HS-5 (cell line): ENCODE measurements around the gene TACR2.

Experiments used
- DNase-seq: peaks from one replicate; pipeline ENCODE4 v3.0.0-alpha.2; 2012; ENCODE audit warnings: low read depth

Gene TACR2

GRCh38 chr10:69402386-69402785 lies 14.3 kb downstream of the TACR2 start:
- no peak for DNase-seq

- no peak for DNase-seq
Observed at GRCh38 chr10:69401416-69401815, 15.3 kb downstream of the TACR2 start.

DNA sequence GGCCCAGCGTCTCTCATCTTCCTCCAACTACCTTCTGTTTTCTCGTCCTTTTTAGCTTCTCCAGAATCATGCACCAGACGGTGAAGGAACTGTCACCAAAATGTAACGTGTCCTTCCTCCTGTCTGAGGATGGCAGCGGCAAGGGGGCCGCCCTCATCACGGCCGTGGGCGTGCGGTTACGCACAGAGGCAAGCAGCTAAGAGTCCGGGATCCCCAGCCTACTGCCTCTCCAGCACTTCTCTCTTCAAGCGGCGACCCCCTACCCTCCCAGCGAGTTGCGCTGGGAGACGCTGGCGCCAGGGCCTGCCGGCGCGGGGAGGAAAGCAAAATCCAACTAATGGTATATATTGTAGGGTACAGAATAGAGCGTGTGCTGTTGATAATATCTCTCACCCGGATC lies 15.8 kb downstream of the TACR2 start:
- DNase-seq = no peak

DNA sequence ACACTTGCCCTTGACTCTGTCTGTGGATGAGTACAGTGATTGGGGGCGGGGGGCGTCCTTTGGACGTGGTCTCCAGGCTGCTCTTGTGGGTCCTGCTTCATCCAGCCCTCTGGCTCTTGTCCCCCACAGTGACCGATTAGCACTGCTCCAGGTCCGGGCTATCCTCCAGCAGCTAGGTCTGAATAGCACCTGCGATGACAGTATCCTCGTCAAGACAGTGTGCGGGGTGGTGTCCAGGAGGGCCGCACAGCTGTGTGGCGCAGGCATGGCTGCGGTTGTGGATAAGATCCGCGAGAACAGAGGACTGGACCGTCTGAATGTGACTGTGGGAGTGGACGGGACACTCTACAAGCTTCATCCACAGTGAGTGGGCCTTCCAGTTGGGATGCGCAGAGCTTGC lies 18.3 kb downstream of the TACR2 start:
- DNase-seq = no peak

- no peak for DNase-seq
Observed at GRCh38 chr10:69397972-69398371, 18.7 kb downstream of the TACR2 start.

DNA sequence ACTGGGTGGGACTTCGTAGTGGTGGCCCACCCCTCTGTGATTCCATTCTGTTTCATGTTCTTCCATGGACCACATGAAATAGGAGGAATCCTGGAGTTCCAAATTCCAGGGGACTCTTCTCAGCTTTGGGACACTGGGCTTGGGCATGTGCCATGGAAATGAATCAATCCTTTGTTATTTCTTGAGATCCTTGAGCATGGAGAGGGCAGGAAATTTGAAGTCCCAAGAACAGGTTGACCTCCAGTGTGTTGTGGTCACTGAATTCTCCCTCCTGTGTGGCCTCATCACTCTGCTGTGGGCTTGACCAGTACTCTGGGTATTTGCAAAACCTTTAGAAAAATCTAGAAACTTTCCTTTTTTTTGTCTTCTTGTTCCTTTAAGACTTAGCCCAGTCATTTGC lies 22.7 kb downstream of the TACR2 start:
- no peak for DNase-seq

GRCh38 chr10:69392481-69393000 lies 24.2 kb downstream of the TACR2 start:
- DNase-seq = no peak

DNA sequence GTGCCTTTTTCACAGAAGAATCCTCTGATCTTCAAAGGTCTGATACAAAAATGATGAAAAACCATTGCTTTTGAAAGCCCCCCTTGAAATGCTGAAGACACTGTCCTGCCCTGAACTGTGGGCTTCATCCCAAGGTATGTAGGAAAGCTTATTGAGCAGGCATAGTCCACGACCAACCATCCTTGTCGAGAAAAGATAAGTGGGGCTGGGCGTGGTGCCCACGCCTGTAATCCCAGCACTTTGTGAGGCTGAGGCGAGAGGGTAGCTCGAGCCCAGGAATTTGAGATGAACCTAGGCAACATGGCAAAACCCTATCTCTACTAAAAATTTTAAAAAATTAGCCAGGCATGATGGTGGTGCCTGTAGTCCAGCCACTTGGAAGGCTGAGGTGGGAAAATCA lies 25.6 kb downstream of the TACR2 start:
- no peak for DNase-seq

DNA sequence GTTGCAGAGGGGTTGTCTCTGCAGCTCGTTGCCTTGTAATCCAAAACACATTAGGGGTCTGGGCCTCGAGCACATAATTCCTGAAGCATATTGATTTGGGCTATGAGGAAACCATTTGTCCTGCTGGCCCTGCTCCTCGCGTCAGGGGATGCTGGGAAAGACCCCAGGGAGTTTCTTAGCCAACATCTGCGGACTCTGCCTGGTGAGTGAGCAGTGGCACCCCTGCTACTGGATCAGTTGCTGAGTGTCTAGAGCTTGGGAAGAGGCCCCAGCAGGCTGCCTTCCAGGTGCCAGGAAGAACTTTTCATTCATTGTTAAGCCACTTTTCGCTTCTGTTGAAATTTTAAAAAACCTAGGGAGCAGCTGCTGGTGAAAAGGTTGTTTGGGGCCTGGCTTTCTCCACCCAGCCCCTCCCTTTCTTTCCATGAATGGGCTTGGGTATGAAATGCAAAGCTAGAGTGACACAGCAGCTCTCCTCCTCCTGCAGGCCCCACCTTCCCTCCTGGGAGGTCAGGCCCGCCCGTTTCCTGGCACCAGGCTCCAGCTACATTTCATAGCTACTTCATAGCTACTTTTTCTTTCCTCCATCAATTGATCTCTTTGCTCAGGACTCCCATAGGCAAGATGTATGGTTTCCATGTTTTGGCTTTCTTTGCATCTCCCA lies 26.8 kb downstream of the TACR2 start:
- no peak for DNase-seq

- DNase-seq = no peak
Observed at GRCh38 chr10:69388488-69388887, 28.2 kb downstream of the TACR2 start.

GRCh38 chr10:69387500-69387899 lies 29.2 kb downstream of the TACR2 start:
- DNase-seq = no peak

DNA sequence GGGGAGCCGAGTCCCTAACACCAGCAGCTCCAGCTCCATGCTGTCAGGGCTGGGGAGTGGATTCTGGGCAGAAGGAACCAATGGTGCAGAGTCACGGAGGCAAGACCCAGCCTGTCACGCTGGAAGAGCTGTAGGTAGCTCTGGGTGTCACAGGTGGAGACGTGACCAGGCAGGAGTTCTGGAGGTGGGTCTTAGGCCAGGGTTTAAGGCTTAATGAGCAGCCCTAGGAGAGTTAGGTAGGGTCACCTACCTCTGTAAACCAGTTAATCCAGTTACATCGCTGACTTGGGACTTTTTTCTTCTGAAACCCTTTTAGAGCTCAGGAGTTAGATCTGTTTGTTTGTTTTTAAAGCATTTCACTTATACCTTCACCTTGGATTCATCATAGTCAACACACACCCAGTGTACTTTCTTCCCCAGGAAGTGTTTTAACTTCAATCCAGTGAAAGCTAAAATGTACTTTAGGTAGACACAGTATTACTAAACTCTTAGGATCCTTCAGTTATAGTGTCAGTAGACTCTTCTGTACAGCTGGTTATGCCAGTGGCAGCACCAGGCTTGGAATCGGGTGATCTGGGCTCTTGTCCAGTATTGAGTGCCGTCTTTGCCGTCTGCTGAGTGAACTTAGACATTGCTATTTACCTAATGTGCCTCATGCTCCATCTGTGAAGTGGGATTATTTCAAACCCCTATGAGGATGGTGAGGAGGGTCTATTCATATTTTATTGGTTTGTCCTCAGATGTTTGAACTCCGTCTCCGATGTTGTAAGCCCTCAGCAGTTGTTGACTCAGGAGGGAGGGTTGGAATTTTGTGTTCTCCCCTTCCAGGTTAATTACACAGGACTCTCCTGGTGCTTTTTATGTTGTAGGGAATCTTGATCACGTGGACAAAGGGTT lies 31.0 kb downstream of the TACR2 start:
- DNase-seq = no peak

- no peak for DNase-seq
Observed at GRCh38 chr10:69384320-69384719, 32.4 kb downstream of the TACR2 start.

DNA sequence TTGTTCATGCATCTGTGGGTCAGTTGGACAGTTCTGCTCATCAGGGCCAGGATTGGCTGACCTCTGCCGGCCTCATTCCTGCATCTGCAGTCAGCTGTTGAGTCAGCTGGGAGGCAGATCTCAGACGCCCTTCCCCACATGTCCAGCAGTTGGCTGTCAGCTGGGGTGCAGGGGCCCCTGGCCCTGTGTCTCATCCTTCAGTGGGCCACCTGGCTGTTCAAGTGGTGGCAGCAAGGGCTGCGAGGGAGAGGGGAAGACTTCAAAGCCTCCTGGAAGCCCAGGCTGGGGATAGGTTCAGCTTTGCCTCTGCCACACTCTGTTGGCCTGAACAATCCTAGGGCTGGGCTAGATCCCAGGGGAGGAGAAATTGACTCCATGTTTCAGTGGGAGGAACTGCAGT lies 33.2 kb downstream of the TACR2 start:
- no peak for DNase-seq

- DNase-seq = peak; percentile 95
Observed at GRCh38 chr10:69382382-69383117, 34.2 kb downstream of the TACR2 start.

- no peak for DNase-seq
Observed at GRCh38 chr10:69379800-69380199, 36.9 kb downstream of the TACR2 start.

GRCh38 chr10:69377933-69378332 lies 38.8 kb downstream of the TACR2 start:
- no peak for DNase-seq

DNA sequence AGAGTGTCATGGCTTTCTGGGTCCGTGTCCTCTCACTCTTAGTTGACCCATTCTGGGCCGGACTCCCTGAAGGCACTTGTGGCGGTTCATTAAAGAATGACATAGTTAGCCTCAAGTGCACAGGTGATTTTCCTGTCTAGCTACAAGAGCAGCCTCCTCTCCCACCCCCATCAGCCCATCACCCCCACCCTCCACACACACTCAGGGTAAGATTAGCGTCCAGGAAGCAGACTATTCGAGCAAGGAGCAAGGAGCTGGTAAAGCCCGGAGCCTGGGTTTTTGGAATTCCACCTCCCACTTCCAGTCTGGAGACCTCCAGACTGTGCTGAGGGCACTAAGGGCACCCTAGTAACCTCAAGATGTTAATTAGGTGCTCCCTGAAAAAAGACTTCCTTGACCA lies 39.5 kb downstream of the TACR2 start:
- no peak for DNase-seq

DNA sequence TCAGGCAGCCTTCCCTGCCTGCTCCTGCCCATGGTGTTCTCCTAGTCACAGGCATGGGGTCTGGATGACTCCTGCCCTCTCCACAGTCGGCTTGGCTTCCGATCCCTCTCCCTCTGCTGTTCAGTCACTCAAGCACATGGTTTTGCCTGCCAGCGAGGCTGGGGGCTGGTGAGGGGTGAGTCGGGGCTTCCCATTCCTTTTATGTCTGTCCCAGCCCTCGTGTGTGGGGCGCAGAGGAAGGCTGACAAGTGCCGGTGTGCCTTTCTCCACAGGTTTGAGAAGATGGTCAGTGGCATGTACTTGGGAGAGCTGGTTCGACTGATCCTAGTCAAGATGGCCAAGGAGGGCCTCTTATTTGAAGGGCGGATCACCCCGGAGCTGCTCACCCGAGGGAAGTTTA lies 40.1 kb downstream of the TACR2 start:
- DNase-seq = no peak

DNA sequence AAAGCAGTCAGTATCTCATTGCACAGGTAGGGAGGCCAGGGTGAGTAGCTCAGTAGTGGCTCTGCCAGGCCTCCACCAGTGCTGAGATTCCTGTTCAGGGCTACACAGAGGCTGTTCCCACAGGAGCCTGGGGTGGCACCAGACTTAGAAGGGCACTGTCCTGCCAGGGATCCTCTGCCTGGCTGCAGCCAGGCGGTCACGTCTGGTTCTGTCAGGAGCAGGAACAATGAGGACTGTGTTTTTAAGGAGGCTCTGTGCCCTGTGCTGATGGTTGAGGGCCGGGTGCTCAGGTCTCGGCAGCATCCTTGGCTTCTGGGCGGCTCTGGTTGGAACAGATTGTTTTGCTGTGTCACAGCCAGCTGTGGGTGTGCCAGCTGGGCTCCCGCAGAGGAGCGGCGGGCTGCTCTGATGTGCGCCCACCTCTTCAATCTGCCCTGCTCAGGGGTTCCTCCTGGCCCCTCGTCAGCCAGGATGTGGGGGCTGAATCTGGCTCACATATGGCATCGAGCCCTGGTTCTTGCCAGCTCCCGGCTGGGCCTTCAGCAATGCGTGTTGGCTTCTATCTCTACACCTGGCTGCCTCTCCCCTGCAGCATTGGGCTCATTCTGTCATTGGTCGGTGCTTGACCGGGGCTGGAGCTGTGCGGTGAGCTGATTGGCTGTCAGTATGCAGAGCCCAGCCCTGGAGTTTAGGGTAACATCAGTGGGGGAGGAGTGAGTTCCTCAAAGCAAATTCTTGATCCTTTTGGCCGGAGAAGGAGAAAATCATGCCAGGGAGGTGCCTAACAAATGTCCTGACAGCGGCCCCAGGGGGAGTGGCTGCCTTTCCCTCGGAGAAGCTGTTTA lies 41.2 kb downstream of the TACR2 start:
- no peak for DNase-seq

DNA sequence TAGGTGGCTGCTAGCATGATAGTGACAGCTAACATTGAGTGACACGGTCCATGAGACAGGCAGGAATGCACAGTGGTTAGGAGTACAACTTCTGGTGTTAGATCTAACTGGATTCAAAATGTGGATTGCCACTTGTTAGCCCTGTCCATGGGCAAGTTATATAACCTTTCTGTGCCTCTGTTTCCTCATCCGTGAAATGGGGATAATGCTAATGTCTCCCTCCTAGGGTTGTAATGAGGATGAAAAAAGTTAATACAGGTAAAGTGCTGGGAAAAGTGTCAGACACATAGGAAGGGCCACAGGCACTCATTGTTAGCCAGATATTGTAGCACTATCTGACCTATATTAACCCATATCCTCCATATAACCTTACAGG lies 41.8 kb downstream of the TACR2 start:
- DNase-seq = no peak

- DNase-seq = no peak
Observed at GRCh38 chr10:69374242-69374641, 42.5 kb downstream of the TACR2 start.
